Endothelial cell of umbilical vein (primary cell): Measurements from ENCODE around the gene TTC4.

Experiments
- CTCF ChIP-seq, 2 donors: IDR thresholded peaks; 1 replicate in 1 of 2; 2 replicates in 1 of 2; pipeline ENCODE4 v1.5.1; 2011; ENCODE audit warnings: low read length in 2 of 2, mild to moderate bottlenecking in 2 of 2, moderate library complexity in 2 of 2, control low read depth in 1 of 2, inconsistent platforms in 1 of 2, low read depth in 1 of 2; ENCODE audit not compliant: insufficient read depth in 1 of 2; ENCODE audit errors: extremely low read depth in 1 of 2
- EZH2 ChIP-seq: IDR thresholded peaks from 2 replicates; pipeline ENCODE4 v1.6.1; 2012; ENCODE audit warnings: borderline replicate concordance, low read depth, mild to moderate bottlenecking, moderate library complexity, low read length, inconsistent platforms; ENCODE audit not compliant: severe bottlenecking
- POLR2AphosphoS5 ChIP-seq: IDR thresholded peaks from 2 replicates; pipeline ENCODE4 v1.6.1; 2012; ENCODE audit warnings: low read depth, mild to moderate bottlenecking, control low read depth, low read length, moderate library complexity; ENCODE audit not compliant: insufficient read depth

GRCh38 chr1:54681358-54681757 lies 34.3 kb upstream of the TTC4 start:
- TF ChIP-seq EZH2 (no peak), CTCF (IDR thresholded peaks at IDR 0.05; ENCODE audit: extremely low read depth in 1 of 2, insufficient read depth in 1 of 2, low read depth in 1 of 2, low read length in 2 of 2) (no peak), POLR2AphosphoS5 (no peak)
